WERI-Rb-1 (cell line): ENCODE data around the gene HOXA4.
A peak's percentile ranks its signal among the peaks of the same experiment; 100 is the strongest.

Experiments
- DNase-seq: peaks from one replicate; pipeline ENCODE4 v3.0.0-alpha.2; 2020
- H3K27ac ChIP-seq: fragments of 250-450 bp; sonication (Bioruptor Pico); 2 replicates; pipeline ENCODE4 v1.5.1; 2020; ENCODE audit warnings: mild to moderate bottlenecking, moderate library complexity
- H3K27me3 ChIP-seq: fragments of 250-450 bp; sonication (Bioruptor Pico); 2 replicates; pipeline ENCODE4 v1.5.1; 2021; ENCODE audit warnings: mild to moderate bottlenecking, low read depth, moderate library complexity; ENCODE audit not compliant: insufficient read depth, severe bottlenecking
- H3K36me3 ChIP-seq: fragments of 250-450 bp; sonication (Bioruptor Pico); 2 replicates; pipeline ENCODE4 v1.5.1; 2020; ENCODE audit warnings: mild to moderate bottlenecking, moderate library complexity
- H3K4me3 ChIP-seq: 2 replicates; pipeline ENCODE4 v1.5.1; 2011; ENCODE audit warnings: low read depth, mild to moderate bottlenecking, control low read depth, low read length
- H3K9me3 ChIP-seq: fragments of 250-450 bp; sonication (Bioruptor Pico); 2 replicates; pipeline ENCODE4 v1.5.1; 2021; ENCODE audit warnings: mild to moderate bottlenecking, moderate library complexity; ENCODE audit not compliant: severe bottlenecking
- TF ChIP-seq, protein P1 (sequence below): IDR thresholded peaks from 2 replicates; pipeline ENCODE4 v1.5.1; 2011; ENCODE audit warnings: low read depth, mild to moderate bottlenecking, control low read depth, inconsistent platforms, low read length

The HOXA4 gene

DNA sequence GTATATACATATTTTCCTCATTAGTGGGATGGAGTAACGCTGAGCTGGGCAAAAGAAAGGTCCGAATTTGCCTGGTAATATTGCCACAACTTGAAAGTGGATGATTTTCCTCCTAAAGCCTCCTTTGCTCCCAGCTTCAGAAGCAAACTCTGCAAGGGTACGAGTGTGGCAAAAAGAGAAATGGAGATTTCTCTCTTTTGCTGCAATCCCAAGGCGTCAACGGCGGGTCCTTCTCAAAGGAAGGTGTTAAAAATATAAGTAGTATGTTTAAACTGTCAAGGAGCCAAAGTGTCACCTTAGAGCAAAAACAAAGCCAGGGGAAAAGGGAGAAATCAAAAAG is 15.7 kb downstream of the HOXA4 start:
- DNase-seq, result no peak
- Histone ChIP-seq H3K27ac (no peak overlapping the region), H3K9me3 (no peaks in the 10 kb centered on the region), H3K36me3 (no peaks in the 10 kb centered on the region), H3K4me3 (no peak overlapping the region), H3K27me3 (peaks cover 66% of the 10 kb centered on the region)
- TF ChIP-seq, protein P1, sequence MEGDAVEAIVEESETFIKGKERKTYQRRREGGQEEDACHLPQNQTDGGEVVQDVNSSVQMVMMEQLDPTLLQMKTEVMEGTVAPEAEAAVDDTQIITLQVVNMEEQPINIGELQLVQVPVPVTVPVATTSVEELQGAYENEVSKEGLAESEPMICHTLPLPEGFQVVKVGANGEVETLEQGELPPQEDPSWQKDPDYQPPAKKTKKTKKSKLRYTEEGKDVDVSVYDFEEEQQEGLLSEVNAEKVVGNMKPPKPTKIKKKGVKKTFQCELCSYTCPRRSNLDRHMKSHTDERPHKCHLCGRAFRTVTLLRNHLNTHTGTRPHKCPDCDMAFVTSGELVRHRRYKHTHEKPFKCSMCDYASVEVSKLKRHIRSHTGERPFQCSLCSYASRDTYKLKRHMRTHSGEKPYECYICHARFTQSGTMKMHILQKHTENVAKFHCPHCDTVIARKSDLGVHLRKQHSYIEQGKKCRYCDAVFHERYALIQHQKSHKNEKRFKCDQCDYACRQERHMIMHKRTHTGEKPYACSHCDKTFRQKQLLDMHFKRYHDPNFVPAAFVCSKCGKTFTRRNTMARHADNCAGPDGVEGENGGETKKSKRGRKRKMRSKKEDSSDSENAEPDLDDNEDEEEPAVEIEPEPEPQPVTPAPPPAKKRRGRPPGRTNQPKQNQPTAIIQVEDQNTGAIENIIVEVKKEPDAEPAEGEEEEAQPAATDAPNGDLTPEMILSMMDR, result no peak

DNA sequence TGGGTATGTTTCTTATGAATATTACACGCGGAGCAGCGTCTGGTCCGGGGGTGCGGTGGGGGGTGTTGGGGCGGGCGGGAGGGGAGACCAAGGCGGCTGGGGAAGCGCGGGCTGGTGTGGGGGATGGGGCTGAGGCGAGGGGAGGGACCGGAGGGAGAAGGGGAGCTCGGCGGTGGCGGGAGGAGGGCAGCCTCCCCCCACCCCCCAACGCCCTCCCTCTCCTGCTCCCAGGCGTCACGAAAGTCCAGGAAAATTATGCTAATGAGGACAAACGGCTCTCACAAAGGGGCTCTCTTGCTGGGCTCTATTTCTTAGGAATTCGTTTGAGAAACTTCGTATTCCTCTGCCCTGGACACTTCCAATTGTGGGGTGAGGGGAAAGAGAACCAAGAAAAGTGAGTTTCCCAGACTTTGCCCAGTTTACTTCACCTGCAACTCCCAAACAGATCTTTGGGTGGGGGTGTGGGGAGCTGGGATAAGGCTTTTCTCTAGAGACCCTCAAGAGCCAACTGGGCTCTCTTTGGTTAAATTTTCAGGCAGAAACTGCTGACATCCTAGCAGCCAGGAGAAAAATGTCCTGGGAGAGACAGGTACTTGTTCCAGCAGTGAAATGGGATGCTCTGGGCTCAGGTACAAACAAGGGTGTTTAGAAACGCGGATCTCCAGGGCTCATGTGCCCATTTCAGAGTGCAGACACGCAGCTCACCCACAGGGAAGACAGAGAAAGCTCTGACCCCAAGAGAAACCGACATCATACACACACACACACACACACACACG is 16.4 kb downstream of the HOXA4 start:
- DNase-seq, result peak; percentile 55
- H3K9me3 ChIP-seq, result no peaks in the 10 kb centered on the region
- no peak overlapping the region for H3K27ac ChIP-seq
- H3K4me3 ChIP-seq, result peak overlapping the region; percentile 53
- H3K36me3 ChIP-seq, result no peaks in the 10 kb centered on the region
- H3K27me3 ChIP-seq, result peaks cover 72% of the 10 kb centered on the region
- TF ChIP-seq, protein P1, result no peak

DNA sequence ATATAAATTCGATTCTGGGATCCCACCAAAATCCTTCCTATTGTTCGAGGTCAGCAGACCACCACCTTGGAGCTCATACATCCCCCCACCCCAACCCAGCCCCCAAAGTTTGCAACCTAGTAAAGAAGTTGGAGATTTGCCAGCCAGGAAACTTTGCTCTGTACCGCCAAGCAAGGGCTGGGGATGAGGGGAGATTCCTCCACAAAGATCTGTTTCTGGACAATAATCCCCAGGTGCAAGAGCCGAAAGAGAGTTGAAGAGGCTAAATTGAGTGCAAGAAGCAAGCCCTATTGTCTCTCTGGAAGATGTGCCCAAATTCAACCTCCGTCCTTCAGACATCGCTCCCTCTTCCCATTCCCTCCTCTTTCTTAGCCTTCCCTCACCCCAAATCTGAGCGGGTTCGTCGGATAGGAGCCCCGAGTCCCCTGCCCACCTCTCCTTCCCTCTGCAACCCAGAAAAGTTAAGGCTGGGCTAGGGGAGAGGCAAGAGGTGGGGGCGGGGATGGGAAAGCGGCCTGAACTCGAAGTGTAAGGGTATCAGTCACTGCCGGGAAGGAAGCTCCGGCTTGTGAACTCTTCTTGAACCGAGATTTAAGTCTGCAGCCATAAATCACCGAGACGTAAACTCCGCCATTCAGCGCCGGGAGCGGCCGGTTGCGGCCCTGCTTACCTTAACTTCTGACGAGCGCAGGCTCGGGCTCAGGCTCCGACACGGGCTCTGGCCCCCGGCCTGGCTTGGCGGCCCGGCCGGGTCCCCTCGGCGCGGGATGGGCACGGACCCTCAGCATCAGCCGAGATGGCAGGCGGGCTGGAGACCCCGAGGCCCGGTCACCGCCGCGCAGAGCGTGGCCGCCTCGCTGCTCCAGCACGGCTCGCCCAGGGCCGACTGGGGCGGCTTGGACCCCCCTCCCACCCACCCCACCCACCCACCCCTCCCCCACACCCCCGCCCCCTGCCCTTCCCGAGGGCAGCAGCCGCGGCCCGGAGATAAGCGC is 17.3 kb downstream of the HOXA4 start:
- H3K27me3 ChIP-seq, result peaks cover 74% of the 10 kb centered on the region

DNA sequence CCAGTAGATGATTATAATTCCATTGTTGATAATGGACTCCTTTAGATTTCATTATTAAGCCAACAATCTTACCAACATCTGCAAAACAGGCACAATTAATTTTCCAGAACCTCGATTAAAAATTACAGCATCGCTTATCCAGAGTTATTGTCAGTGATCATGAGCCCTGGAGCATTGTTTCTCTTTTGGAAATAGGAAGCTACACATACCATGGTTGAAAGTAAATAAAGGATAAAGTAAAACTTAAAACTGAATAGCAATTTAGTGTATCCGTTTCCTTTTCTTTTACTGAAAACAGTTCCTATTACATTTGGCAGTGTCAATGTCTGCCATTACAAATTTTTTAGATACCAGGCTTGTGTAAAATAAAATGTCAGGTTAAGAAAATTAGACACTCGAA is 18.2 kb downstream of the HOXA4 start:
- peaks cover 76% of the 10 kb centered on the region for H3K27me3 ChIP-seq
- TF ChIP-seq, protein P1, result no peak
- no peak overlapping the region for H3K4me3 ChIP-seq
- no peaks in the 10 kb centered on the region for H3K9me3 ChIP-seq
- no peak for DNase-seq
- H3K27ac ChIP-seq, result no peak overlapping the region
- H3K36me3 ChIP-seq, result no peaks in the 10 kb centered on the region

More for the DNA sequence above, 17.3 kb downstream of the HOXA4 start:
- TF ChIP-seq, protein P1, result no peak
- H3K27ac ChIP-seq, result peak overlapping the region; percentile 84
- peak overlapping the region; percentile 53 for H3K4me3 ChIP-seq
- no peaks in the 10 kb centered on the region for H3K36me3 ChIP-seq
- H3K9me3 ChIP-seq, result no peaks in the 10 kb centered on the region
- DNase-seq, result peak; percentile 80

DNA sequence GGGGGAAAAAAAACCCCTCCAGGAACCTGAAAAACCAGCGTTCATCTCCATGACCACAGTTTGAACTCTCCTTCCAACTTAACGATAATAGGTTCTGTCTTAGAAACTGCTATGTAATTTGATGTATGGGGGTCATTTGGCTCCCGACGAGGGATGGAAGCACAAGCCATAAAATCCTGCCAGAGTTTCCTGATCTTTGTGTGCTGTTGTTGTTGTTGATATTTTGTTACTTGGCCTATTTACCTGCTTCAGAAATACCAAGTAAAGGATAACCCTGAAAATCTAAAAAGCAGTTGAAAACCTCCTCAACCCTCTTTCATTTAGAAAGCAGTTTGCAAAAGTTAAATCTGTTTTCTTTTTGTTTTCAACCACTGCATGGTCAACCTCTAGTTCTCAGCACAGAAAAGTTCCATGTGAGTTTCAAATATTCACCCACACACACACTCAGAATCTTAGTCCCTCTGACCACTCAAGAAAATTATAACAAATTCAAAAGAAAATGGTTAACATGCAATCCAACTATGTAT is 18.7 kb downstream of the HOXA4 start:
- Histone ChIP-seq H3K27me3 (peaks cover 79% of the 10 kb centered on the region), H3K9me3 (no peaks in the 10 kb centered on the region), H3K36me3 (no peaks in the 10 kb centered on the region), H3K27ac (no peak overlapping the region), H3K4me3 (no peak overlapping the region)
- DNase-seq, result no peak
- TF ChIP-seq, protein P1, result no peak
